Measurements from ENCODE around the gene OR4D11. TPM values are rescaled to one million over a fixed set of nuclear protein-coding genes. Genes with fewer than 3 reads are reported as not detected.

OR4D11 gene
- total and polyA plus RNA-seq, 9 of the 15 experiments (the other 6 are each of a cell fraction or from before 2014, with no cell fraction given), result not detected

DNA sequence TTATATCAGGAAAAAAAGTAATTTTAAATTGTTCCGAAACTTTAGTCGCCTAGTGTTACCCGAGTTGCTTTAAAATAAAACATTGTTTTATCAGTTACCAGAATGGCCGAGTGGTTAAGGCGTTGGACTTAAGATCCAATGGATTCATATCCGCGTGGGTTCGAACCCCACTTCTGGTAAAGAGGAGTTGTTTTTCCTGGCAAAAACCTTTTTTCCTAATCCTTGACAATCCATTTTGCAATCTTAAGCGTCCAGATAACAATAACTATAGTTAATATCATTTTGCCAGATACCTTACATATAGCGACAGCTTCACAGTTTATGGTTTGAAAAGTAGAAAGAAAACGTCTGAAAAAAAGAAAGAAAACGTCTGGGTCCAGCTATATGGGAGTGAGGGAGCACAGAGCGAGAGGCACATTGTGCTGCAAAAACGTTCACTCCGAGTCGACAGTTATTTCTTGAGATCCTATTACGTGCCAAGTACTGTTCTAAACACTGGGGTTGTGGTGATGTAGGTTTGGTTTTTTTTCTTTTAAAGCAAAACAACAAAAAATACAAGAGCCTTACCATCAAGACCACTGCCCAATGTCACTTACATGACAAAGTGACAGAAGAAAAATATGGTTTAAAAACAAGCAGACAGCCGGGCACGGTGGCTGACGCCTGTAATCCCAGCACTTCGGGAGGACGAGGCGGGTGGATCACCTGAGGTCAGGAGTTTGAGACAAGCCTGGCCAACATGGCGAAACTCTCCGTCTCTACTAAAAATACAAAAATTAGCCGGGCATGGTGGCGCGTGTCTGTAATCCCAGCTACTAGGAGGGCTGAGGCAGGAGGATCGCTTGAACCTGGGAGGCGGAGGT lies 48.5 kb downstream of the OR4D11 start (continued):
- TF ChIP-seq, protein P1, sequence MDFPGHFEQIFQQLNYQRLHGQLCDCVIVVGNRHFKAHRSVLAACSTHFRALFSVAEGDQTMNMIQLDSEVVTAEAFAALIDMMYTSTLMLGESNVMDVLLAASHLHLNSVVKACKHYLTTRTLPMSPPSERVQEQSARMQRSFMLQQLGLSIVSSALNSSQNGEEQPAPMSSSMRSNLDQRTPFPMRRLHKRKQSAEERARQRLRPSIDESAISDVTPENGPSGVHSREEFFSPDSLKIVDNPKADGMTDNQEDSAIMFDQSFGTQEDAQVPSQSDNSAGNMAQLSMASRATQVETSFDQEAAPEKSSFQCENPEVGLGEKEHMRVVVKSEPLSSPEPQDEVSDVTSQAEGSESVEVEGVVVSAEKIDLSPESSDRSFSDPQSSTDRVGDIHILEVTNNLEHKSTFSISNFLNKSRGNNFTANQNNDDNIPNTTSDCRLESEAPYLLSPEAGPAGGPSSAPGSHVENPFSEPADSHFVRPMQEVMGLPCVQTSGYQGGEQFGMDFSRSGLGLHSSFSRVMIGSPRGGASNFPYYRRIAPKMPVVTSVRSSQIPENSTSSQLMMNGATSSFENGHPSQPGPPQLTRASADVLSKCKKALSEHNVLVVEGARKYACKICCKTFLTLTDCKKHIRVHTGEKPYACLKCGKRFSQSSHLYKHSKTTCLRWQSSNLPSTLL (IDR thresholded peaks at IDR 0.05), result peak; percentile 49; the same call in 1 of the 2 replicates
- TF ChIP-seq PTRF (tag; IDR thresholded peaks at IDR 0.05) (no peak), SLC30A9 (CRISPR knock-in tag; IDR thresholded peaks at IDR 0.05) (no peak), RFX5 (IDR thresholded peaks at IDR 0.05; ENCODE audit: low read depth, low read length) (peak; percentile 38; the same call in 1 of the 2 replicates), TCF7 (IDR thresholded peaks at IDR 0.05; ENCODE audit: borderline replicate concordance) (no peak), SRSF3 (IDR thresholded peaks at IDR 0.05; ENCODE audit: insufficient read depth, low read length) (no peak), ZNF79 (CRISPR knock-in tag; IDR thresholded peaks at IDR 0.05; ENCODE audit: low read depth) (no peak), KDM4B (IDR thresholded peaks at IDR 0.05; ENCODE audit: borderline replicate concordance in 2 of 2, low read depth in 1 of 2) (no peak; a peak in 1 of 4 replicates), CBX1 (IDR thresholded peaks at IDR 0.05; ENCODE audit: low read depth) (0 out of 2 replicates have a peak, but pooled peaks have one; percentile 30), ASH1L (IDR thresholded peaks at IDR 0.05; ENCODE audit: borderline replicate concordance, low read depth, partially characterized antibody) (peak; percentile 14), LCOR (CRISPR knock-in tag; IDR thresholded peaks at IDR 0.05) (no peak), BCOR (IDR thresholded peaks at IDR 0.05) (0 out of 2 replicates have a peak, but pooled peaks have one; percentile 7)
- TF ChIP-seq, protein P2, sequence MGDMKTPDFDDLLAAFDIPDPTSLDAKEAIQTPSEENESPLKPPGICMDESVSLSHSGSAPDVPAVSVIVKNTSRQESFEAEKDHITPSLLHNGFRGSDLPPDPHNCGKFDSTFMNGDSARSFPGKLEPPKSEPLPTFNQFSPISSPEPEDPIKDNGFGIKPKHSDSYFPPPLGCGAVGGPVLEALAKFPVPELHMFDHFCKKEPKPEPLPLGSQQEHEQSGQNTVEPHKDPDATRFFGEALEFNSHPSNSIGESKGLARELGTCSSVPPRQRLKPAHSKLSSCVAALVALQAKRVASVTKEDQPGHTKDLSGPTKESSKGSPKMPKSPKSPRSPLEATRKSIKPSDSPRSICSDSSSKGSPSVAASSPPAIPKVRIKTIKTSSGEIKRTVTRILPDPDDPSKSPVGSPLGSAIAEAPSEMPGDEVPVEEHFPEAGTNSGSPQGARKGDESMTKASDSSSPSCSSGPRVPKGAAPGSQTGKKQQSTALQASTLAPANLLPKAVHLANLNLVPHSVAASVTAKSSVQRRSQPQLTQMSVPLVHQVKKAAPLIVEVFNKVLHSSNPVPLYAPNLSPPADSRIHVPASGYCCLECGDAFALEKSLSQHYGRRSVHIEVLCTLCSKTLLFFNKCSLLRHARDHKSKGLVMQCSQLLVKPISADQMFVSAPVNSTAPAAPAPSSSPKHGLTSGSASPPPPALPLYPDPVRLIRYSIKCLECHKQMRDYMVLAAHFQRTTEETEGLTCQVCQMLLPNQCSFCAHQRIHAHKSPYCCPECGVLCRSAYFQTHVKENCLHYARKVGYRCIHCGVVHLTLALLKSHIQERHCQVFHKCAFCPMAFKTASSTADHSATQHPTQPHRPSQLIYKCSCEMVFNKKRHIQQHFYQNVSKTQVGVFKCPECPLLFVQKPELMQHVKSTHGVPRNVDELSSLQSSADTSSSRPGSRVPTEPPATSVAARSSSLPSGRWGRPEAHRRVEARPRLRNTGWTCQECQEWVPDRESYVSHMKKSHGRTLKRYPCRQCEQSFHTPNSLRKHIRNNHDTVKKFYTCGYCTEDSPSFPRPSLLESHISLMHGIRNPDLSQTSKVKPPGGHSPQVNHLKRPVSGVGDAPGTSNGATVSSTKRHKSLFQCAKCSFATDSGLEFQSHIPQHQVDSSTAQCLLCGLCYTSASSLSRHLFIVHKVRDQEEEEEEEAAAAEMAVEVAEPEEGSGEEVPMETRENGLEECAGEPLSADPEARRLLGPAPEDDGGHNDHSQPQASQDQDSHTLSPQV (IDR thresholded peaks at IDR 0.05), result peak; percentile 30; the same call in 1 of the 2 replicates
- TF ChIP-seq, protein P3, sequence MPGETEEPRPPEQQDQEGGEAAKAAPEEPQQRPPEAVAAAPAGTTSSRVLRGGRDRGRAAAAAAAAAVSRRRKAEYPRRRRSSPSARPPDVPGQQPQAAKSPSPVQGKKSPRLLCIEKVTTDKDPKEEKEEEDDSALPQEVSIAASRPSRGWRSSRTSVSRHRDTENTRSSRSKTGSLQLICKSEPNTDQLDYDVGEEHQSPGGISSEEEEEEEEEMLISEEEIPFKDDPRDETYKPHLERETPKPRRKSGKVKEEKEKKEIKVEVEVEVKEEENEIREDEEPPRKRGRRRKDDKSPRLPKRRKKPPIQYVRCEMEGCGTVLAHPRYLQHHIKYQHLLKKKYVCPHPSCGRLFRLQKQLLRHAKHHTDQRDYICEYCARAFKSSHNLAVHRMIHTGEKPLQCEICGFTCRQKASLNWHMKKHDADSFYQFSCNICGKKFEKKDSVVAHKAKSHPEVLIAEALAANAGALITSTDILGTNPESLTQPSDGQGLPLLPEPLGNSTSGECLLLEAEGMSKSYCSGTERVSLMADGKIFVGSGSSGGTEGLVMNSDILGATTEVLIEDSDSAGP (CRISPR knock-in tag; IDR thresholded peaks at IDR 0.05), result no peak
- TF ChIP-seq, protein P4, sequence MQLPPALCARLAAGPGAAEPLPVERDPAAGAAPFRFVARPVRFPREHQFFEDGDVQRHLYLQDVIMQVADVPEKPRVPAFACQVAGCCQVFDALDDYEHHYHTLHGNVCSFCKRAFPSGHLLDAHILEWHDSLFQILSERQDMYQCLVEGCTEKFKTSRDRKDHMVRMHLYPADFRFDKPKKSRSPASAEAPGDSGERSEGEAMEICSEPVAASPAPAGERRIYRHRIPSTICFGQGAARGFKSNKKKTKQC (CRISPR knock-in tag; IDR thresholded peaks at IDR 0.05), result no peak
- TF ChIP-seq, protein P5, sequence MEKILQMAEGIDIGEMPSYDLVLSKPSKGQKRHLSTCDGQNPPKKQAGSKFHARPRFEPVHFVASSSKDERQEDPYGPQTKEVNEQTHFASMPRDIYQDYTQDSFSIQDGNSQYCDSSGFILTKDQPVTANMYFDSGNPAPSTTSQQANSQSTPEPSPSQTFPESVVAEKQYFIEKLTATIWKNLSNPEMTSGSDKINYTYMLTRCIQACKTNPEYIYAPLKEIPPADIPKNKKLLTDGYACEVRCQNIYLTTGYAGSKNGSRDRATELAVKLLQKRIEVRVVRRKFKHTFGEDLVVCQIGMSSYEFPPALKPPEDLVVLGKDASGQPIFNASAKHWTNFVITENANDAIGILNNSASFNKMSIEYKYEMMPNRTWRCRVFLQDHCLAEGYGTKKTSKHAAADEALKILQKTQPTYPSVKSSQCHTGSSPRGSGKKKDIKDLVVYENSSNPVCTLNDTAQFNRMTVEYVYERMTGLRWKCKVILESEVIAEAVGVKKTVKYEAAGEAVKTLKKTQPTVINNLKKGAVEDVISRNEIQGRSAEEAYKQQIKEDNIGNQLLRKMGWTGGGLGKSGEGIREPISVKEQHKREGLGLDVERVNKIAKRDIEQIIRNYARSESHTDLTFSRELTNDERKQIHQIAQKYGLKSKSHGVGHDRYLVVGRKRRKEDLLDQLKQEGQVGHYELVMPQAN (IDR thresholded peaks at IDR 0.05; ENCODE audit: borderline replicate concordance), result no peak

All from K562 (cell line).